ENCODE data around the gene TNFAIP3.

TNFAIP3 gene

DNA sequence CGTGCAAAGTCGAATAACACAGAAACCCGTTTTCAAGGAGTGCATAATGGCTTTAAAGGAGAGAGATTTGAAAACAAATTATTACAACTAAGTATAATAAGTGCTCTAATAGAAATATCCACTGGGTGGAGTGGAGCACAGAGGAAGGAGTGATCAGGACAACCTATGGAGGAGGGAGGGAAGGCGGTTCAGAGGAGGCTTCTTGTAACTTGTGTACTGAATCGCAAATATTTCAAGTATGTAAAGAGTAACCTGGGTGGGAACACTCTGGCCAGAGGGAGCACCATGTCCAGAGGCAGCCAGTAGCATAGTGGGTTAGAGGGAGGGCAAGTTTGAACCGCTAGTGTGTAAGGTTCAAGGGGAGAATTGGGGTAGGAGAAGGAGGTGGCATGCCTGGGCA, 21.6 kb upstream of the TNFAIP3 start:
- no peak for DNase-seq

GRCh38 chr6:137846274-137846673, 20.8 kb upstream of the TNFAIP3 start:
- no peak for DNase-seq

DNA sequence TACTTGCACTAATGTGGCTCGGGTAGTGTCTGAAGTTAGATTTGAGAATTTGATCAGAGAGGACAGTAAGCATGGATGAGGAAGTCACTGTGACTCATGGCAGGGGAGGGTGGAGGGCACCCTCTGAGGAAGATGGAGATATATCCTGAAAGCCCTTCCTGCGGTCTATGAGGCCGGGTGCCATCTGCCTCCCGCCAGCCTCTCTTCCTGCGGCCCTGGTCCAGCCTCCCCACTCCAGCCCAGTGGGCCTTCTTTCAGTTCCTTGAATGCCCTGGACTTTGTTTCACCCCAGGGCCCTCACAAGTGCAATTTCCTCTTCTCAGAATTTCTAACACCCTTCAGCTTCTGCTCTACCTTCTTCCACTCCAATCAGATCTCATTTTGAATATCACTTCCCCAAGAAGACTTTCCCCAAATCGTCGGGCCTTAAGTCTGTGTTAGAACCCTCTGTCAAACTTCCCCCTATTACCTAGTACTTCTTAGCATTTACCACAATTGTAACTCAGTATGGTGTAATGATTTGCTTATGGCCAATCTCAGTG, 20.2 kb upstream of the TNFAIP3 start:
- DNase-seq, result no peak

- no peak for DNase-seq
Observed at GRCh38 chr6:137847748-137848147, 19.3 kb upstream of the TNFAIP3 start.

DNA sequence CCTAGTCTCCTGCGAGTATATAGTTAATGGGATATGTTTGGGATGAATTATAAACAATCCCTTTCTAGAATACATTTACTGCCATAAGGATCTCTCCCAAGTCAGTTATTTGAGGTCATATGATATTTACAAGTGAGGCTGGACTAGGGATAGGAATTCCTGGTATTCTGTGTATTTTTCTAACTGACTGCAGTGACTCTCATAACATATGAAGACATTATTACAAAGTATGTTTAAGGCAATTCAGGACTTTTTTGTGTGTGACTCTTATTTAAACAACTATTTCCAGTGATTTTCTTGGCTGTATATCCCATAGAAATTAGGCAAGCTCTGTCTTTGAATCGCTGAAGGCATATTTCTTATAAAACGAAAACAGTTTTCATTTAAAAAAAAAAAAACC, 18.4 kb upstream of the TNFAIP3 start:
- no peak for DNase-seq

- DNase-seq, result no peak
Observed at GRCh38 chr6:137849181-137849980, 17.7 kb upstream of the TNFAIP3 start.

- no peak for DNase-seq
Observed at GRCh38 chr6:137849981-137850714, 16.9 kb upstream of the TNFAIP3 start.

DNA sequence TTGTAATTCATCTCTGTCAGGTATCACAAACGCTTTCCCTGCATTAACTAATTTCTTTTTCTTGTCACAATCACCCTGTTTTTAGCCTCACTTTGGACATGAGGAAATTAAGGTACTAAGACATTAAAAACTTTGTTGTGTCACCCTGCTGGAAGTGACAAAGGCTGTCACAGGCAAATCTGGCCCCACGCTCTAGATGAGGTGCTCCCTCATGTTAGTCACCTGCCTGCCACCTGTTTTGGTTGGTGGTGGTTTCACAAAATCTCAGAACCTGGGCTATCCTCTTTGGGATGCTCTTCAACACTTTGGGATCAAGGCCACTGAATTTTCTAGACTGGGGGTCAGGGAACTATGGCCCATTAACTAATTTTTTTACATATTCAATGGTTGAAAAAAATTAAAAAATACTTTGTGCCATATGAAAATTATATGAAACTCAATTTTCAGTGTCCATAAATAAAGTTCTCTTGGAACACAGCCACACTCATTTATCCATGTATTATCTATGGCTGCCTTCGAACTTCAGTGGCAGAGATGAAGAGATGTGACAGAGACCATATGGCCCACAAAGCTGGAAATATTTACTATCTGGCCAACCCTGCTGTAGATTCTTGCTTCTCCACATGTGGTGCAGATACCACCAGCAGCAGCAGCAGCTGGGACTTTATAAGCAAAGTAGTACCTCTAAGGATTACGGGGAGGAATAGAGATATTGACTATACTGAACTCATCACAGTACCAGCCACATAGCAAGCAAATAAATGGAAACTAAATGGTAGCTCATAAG, 16.1 kb upstream of the TNFAIP3 start:
- DNase-seq, result no peak

GRCh38 chr6:137851669-137852068, 15.4 kb upstream of the TNFAIP3 start:
- DNase-seq, result no peak

- DNase-seq, result no peak
Observed at GRCh38 chr6:137852346-137852745, 14.7 kb upstream of the TNFAIP3 start.

DNA sequence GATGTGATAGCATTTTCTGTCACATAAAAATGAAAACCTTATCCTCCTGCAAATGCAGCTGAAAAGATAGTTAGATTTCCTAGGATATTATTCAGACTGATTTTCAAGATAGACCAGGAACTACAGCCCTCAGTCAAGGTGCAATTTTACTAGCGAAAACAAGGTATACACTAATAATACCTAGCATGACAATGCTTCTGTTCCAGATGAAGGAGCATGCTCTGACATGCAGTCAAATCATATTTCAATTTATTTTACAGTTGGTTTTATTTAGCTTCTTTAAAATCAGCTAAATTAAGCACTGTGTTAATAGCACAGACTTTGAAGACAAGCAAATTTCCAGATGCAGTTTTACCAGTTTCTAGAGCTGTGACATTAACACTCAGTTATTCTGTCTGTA, 14.2 kb upstream of the TNFAIP3 start:
- DNase-seq, result no peak

GRCh38 chr6:137853569-137854213, 13.4 kb upstream of the TNFAIP3 start:
- no peak for DNase-seq

DNA sequence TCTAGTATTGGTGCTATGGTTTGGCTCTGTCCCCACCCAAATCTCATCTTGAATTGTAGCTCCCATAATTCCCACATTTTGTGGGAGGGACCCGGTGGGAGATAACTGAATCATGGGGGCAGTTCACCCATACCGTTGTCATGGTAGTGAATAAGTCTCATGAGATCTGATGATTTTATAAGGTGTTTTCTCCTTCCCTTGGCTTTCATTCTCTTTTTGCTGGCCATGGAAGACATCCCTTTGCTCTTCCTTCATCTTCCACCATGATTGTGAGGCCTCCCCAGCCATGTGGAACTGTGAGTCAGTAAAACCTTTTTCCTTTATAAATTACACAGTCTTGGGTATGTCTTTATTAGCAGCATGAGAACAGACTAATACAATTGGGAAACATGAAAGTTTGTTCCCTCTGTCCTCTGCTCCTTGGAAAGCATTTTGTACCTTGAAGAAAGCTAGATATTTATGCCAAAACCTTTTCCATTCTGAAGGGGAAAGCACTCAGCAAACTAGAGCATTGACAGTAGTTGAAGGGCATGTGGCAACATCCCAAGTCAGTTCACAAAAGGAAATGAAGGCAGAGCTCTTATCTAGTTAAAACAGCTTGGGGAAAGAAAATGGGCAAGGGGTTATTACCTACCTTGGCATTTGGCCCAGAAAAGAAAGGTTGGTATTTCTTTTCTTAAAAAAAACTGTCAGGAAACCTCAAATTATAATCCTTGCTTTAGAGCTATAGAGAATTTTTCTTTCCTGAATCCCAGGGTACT, 10.7 kb upstream of the TNFAIP3 start:
- DNase-seq, result peak; percentile 55

GRCh38 chr6:137859025-137859424, 8.0 kb upstream of the TNFAIP3 start:
- no peak for DNase-seq

GRCh38 chr6:137860394-137861005, 6.6 kb upstream of the TNFAIP3 start:
- no peak for DNase-seq

DNA sequence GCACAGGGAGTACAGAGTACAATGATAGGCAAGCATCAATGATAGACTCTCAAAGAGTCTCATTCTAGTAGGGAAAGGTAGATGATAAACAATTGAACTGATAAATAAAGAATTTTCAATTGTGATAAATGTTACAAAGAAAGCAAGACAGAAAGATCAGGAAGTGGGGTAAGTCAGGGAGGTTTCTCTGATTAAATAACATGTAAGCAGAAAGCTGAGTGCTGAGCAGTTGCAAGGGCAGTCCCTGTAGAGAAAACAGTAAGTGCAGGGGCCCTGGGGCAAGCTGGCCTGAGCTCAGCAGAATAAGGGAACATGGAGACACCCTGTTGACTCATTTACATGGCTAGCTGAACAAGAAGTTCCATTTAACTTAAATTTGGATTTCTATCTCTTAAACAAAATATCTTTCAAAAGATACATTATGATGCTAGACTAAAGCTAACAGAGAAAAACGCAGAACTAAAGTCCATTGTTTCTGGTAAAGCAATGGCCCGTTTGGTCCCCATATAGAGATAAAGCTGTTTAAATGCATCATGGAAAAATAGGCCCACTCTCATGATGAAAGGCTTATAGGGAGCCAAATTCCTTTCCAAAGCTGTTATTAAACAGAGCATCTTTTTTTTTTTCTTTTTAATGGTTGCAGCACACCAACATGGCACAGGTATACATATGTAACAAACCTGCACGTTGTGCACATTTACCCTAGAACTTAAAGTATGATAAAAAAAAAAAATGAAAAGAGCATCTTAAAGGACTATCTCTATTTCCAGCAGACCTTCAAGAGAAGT, 5.3 kb upstream of the TNFAIP3 start:
- DNase-seq, result no peak

- DNase-seq, result no peak
Observed at GRCh38 chr6:137862419-137863090, 4.5 kb upstream of the TNFAIP3 start.

- DNase-seq, result no peak
Observed at GRCh38 chr6:137863091-137863797, 3.8 kb upstream of the TNFAIP3 start.

DNA sequence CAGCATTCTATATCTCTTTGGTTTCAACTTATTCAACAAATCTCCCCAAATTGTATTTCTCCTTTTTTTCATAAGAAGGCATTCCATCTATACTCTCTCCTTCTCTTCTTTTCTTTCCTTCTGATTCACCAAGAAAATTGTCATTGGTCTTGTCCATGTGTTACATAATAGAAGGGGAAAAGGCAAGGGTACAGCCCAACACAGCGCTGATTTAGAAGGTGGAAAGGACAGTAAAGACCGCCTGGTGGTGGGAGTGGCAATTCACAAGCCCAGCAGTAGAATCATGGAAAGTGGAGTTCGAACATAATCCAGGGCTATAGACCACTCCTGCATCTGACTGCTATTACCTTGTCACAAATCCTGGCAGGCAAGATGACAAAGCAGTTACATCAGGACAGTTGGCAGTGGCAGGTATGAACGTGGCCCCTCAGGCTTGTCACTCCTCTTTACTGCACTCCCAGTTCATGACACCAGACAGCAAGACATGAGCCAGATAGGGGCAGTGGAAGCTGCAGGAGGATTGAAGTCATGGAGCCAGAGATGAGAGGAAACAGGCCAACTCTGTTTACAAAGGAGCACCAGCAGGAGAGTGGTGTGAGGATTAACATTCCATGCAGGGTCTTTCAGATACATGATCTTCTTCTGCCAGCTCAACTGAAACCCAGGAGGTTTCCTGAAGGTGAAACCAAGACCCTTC, 2.1 kb upstream of the TNFAIP3 start:
- no peak for DNase-seq
